Ishikawa (cell line): ENCODE results near the gene THOP1.

Experiments
- CEBPB ChIP-seq: IDR thresholded peaks from 2 replicates; pipeline ENCODE4 v1.6.1; 2012
- EGR1 ChIP-seq: IDR thresholded peaks from 2 replicates; pipeline ENCODE4 v1.6.1; 2012
- EP300 ChIP-seq: IDR thresholded peaks from 2 replicates; pipeline ENCODE4 v1.6.1; 2012; ENCODE audit warnings: borderline replicate concordance
- FOXM1 ChIP-seq: IDR thresholded peaks from 2 replicates; pipeline ENCODE4 v1.6.1; 2012; ENCODE audit warnings: low read depth, borderline replicate concordance
- NFIC ChIP-seq: IDR thresholded peaks from 2 replicates; pipeline ENCODE4 v1.6.1; 2012
- RAD21 ChIP-seq: IDR thresholded peaks from 2 replicates; pipeline ENCODE4 v1.6.1; 2012; ENCODE audit warnings: low read depth
- TAF1 ChIP-seq: IDR thresholded peaks from 2 replicates; pipeline ENCODE4 v1.6.1; 2012; ENCODE audit warnings: low read depth, mild to moderate bottlenecking
- TCF12 ChIP-seq: IDR thresholded peaks from 2 replicates; pipeline ENCODE4 v1.6.1; 2012; ENCODE audit warnings: low read depth
- YY1 ChIP-seq: IDR thresholded peaks from 2 replicates; pipeline ENCODE4 v1.6.1; 2012; ENCODE audit warnings: low read depth
- ZBTB7A ChIP-seq: IDR thresholded peaks from 2 replicates; pipeline ENCODE4 v1.6.1; 2012; ENCODE audit warnings: low read depth
- TF ChIP-seq, protein P1 (sequence below): IDR thresholded peaks from 2 replicates; pipeline ENCODE4 v1.6.1; 2012
- TF ChIP-seq, protein P2 (sequence below): IDR thresholded peaks from 2 replicates; pipeline ENCODE4 v1.6.1; 2012
- TF ChIP-seq, protein P3 (sequence below): IDR thresholded peaks from 2 replicates; pipeline ENCODE4 v1.6.1; 2012; ENCODE audit warnings: low read depth, mild to moderate bottlenecking

DNA sequence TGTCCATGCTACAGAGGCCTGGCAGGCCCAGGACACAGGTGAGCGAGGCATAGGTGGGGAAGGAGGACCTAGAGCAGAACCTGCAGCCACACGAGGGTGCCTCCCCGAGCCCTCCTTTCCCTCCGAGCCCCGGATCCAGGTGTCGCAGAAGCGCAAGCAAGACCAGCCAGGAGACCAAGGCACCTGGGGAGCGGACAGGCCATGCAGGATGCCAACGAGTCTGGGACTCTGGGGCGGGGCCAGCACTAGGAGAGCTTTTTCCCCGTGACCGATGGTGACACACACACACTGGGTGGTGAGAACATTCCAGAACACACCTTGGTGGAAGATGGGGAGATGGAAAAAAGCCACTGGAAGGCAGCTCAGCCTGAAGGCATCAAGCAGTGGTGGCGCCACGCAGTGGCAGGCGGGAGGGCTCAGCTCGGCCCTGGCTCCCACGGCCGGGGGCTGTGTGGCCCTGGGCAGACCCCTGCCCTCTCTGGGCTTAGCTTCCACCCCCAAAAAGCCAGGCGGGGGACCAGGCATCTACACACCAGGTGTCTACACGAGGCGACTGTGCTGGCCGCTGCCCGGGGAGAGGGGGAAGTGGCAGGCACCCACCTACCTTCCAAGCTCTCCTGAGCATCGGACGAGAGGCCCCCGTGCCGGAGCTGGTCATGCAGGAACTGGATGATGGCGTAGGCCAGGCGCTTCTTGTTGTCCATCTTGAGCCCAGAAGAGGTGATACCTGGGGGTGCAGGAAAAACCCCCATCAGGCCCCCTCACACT is 16.8 kb upstream of the THOP1 start:
- TF ChIP-seq EP300 (no peak), TCF12 (no peak), TAF1 (no peak), RAD21 (no peak), CEBPB (no peak), EGR1 (no peak), FOXM1 (no peak), ZBTB7A (no peak), NFIC (no peak), YY1 (no peak)
- TF ChIP-seq, protein P1, sequence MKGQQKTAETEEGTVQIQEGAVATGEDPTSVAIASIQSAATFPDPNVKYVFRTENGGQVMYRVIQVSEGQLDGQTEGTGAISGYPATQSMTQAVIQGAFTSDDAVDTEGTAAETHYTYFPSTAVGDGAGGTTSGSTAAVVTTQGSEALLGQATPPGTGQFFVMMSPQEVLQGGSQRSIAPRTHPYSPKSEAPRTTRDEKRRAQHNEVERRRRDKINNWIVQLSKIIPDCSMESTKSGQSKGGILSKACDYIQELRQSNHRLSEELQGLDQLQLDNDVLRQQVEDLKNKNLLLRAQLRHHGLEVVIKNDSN = no peak
- TF ChIP-seq, protein P2, sequence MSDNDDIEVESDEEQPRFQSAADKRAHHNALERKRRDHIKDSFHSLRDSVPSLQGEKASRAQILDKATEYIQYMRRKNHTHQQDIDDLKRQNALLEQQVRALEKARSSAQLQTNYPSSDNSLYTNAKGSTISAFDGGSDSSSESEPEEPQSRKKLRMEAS = no peak
- TF ChIP-seq, protein P3, sequence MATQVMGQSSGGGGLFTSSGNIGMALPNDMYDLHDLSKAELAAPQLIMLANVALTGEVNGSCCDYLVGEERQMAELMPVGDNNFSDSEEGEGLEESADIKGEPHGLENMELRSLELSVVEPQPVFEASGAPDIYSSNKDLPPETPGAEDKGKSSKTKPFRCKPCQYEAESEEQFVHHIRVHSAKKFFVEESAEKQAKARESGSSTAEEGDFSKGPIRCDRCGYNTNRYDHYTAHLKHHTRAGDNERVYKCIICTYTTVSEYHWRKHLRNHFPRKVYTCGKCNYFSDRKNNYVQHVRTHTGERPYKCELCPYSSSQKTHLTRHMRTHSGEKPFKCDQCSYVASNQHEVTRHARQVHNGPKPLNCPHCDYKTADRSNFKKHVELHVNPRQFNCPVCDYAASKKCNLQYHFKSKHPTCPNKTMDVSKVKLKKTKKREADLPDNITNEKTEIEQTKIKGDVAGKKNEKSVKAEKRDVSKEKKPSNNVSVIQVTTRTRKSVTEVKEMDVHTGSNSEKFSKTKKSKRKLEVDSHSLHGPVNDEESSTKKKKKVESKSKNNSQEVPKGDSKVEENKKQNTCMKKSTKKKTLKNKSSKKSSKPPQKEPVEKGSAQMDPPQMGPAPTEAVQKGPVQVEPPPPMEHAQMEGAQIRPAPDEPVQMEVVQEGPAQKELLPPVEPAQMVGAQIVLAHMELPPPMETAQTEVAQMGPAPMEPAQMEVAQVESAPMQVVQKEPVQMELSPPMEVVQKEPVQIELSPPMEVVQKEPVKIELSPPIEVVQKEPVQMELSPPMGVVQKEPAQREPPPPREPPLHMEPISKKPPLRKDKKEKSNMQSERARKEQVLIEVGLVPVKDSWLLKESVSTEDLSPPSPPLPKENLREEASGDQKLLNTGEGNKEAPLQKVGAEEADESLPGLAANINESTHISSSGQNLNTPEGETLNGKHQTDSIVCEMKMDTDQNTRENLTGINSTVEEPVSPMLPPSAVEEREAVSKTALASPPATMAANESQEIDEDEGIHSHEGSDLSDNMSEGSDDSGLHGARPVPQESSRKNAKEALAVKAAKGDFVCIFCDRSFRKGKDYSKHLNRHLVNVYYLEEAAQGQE = no peak
